Iris pigment epithelial cell (primary cell): ENCODE data around the gene HOXA7.

Source experiments
- DNase-seq: peaks from one replicate; pipeline ENCODE4 v3.0.0-alpha.2; 2011; ENCODE audit warnings: low read depth

HOXA7 gene

DNA sequence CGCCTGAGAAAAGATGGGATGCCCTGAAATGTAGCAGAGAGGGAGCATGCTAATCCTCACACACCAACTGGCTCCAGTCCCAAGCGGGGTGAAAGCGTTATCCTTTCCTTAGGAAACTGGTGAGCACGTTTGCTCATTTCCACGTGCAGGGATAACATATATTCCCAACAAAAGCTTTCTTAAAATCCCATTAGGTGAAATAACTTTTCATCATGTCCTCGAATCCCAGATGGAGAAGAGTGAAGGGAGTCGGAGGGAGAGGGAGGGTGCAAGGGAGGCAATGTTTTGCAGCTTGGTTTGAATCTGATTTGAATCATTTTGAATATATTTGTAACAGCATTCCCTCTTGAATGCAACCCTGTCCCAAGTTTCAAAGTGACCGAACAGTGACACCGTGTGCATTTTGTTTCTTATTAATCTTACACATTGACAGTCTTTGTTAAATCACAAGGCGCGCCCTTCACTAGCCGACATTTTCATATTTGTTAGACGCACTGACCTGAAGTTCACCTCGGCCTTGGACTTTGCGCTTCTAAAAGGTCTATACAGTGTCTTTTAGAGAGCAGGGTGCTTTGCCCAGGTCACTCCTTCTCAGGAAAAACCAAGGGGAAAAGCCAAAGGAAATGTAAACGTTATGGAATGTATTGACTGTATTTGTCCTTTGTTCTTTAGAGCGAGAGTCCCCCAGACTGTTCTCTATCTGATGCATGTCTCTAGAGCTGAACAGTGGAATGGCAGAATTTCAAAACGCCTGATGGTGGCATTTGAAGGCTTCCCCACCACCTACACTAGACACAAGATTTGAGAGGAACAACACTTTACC is 22.9 kb downstream of the HOXA7 start:
- no peak for DNase-seq

DNA sequence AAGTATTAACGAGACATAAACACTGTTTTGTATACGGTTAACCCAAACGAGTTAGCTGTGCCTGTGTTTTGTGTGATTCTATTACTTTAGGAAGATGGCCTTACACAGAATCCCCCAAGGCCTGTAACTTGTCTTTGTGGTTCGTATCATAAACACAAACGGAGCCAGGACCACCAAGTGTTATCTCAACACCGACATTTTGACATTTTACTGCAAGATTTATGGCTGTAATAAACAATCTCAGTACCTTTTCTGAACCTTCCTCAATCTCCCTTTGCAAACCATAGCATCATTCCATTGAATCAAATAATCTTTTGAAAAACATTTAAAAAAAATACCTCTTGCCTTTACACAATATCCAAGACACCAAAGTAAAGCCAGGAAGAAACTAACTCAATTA is 23.5 kb downstream of the HOXA7 start:
- no peak for DNase-seq

DNA sequence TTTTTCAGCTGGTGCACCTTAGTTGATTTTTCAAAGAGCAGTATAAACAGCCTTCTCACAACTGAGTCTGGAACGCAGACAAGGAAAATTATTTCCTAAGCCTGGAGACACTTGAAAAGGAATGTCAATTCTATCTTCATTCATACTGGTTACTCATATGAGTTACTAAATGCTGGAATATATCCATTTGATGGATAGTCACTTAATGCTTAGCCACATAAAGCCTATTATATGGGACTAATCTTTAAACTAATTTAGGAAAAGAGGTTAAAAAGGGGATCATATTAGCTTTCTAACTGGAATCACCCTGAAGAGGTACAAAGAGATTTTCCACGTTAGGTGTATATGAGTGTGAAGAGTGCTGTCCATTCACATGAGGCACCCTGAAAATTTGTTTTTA is 24.3 kb downstream of the HOXA7 start:
- no peak for DNase-seq

DNA sequence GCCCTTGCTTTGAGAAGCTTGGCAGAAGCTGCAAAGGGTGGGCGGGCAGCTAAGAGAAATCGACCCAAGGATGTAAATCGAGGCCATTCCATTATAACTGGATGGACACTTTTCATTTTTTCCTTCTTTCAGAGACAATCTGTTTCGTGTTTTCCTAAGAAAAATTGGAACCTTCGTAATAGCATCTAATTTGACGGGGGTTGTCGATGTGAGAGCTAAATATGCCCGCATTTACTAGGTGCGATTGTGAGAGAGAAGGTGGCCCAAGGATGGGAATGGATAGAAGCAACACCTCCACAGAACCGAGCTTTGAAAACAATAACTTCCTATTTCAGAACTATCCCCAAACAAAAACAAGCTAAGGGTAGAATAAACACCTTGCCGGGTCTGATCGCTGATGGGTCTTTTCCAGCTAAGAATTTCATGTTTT is 25.1 kb downstream of the HOXA7 start:
- DNase-seq = no peak

DNA sequence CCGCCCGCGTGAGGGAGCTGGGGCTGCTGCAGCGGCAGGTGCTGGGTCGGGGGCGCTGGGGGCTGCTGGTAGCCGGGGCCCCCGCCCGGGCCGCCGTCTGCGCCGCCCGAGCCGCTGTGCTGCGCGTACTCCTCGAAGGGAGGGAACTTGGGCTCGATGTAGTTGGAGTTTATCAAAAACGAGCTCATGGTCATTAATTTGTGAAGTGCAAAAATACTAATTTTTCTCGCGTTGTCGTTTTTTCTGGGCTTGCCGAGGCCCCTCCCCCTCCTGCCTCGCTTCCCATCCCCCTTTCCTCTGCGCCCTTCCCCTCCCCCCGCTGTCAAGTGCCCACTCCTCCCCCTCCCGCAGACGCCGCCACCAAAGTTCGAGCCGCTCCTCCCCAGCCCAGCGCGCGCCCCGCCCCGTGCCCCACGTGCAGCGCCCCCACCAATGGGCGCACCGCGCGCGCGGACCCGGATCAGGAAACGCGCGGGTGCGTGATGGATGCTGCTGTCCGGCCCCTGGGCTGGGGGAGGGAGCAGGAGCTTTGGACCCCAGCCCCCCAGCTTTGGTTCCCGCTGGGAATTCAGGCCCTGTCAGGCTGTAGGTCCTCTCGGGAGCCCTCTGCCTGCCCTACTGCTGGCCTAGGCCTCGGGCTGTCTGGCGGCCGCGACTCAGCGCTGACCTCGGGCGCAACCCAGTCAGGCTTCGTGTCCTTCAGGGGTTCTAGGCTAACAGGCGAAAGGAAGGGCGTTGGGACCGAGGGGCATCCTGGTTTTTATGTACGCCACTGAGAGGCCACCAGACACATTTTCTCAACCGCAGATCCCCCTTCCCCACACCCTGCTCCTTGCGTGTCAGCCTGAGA is 25.7 kb downstream of the HOXA7 start, which contains the start of gene HOXA4:
Gene HOXA4 (minus strand): TSS at position 218 of the 850 bp plus-strand sequence. CDS start 24 bp downstream, at position 194.
- no peak for DNase-seq

DNA sequence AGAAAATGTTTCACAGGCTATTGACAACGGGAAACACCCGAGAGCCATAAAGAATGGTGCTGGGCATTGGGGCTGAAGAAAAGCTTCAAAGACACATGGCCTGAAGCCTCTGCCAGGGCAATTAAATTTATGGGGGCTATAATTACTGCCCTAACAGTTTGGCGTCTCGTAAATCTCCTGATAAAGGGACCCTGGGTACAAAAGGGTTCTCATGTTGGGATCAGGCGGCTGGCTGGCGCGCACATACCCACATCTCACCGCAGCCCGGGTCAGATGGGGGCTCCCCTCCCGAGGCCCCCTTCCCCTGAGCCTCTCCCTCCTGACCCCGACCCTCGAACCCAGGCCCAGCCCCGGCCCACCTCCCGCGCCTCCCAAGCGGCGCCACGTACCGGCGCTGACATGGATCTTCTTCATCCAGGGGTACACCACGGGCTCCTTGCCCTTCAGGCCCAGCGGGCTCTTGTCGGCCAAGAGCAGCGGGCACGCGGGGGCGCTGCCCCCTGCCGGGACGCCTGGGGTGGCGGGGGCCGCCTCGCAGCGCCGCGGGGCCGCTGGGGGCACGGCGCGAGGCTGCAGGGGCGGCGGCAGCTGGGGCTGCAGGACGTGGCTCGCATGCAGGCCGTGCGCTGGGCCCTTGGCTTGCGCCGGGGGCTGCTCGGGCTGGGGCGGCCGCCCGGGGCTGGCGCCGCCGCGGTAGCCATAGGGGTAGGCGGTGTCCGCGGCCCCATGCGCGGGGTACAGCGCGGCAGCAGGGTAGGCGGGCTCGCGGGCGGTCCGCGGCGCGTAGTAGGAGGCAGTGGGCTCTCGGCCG is 26.5 kb downstream of the HOXA7 start:
- no peak for DNase-seq

DNA sequence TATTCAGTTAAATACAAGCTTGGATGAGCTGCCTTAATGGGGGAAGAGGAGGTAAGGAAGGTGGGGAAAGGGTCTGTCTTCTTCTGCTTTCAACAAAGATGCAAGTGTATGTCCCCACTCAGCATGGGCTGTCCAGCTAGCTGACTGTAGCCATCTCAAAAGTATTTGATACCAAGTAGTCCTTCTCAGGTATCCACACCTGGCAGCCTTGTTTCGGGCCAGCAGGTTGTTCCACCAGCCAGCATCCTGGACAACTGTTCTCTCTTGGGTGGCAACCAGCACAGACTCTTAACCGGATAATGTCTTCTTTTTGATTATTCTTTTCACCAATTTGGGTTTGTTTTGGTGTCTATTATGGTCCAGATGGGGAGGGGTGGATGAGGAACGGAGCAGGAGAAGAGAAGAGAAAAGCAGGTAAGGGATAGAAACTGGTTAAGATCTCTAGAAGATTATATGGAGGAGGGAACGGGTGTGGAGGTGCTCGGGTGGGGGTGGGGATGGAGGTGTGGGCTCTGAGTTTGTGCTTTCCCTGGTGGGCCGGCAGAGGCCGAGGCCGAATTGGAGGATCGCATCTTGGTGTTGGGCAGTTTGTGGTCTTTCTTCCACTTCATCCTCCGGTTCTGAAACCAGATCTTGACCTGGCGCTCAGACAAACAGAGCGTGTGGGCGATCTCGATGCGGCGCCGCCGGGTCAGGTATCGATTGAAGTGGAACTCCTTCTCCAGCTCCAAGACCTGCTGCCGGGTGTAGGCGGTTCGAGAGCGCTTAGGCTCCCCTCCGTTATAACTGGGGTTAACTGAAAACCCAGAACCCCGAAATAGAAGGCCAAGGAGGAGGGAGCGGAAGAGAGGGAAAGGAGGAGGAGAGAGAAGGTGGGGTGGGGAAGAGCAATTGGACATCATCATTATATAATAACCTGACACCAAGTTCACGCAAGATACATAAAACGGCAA is 27.4 kb downstream of the HOXA7 start:
- DNase-seq = no peak

DNA sequence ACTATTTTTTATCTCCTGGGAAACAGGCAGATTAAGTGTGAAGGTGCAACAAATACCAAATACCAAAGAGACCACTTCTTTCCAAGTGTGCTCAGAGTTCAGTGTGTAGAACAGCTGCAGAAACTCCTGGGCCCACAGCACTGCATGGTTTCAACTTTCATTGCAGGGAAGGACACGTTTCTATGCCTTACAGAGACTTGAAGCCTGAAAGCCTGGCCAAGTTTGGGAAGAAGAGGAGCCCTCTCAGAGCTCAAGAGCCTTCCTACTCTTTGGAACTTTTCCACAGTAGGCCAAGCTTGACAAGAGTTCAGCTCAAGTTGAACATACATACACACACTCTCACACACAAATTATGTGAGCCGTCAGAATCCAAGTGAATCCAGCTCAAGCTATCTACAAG is 28.4 kb downstream of the HOXA7 start:
- no peak for DNase-seq

DNA sequence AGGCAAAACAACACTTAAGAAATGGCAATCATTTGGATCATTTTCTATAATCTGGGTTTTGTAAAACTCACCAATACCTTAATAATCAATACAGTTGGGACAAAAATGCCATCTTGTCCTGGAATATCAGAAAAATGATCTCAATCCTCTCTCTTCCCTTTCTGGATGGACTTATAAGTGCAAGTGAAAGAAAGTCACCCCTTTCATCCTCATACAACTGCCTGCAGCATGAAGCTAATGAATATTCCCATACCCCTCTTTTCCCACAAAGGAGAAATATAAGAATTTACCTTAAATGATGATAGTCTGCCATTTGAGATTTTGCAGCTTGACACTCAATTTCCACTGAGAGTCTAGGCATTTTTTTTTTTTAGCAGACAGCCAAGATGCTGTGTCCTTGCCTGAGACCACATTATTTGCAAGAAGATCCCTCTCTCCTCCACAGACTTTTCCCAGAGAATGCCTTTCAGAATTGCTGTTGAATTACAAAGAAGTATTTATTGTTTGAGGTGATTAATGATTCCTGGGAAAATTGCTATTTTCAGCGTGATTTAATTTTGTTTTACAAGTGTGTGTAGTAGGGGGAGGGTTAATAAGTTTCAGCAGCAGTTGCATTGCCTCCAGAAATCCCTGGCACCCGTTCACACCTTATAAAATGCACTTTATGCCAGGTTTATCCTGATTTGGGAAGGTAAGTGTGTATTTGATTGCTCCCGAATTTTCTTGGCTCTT is 29.7 kb downstream of the HOXA7 start:
- no peak for DNase-seq

DNA sequence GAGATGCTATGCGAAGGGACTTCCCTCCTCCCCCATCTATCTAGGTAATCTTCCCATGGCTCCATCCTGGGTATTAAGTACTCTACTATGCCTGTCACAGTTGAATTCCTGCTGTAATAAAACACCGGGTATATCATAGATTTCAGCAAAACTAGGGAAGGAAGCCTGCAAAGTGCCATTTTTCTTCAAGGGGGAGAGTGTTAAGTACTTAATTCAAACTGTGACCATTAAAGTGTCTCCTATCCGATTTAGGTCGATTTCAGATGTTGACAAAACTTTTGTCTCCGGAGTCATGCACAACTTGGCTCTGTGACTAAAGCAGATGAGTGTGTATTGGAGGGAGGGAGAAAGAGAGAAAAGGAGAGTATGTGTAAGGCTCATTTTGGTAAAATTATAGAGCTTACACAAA is 30.5 kb downstream of the HOXA7 start:
- no peak for DNase-seq

DNA sequence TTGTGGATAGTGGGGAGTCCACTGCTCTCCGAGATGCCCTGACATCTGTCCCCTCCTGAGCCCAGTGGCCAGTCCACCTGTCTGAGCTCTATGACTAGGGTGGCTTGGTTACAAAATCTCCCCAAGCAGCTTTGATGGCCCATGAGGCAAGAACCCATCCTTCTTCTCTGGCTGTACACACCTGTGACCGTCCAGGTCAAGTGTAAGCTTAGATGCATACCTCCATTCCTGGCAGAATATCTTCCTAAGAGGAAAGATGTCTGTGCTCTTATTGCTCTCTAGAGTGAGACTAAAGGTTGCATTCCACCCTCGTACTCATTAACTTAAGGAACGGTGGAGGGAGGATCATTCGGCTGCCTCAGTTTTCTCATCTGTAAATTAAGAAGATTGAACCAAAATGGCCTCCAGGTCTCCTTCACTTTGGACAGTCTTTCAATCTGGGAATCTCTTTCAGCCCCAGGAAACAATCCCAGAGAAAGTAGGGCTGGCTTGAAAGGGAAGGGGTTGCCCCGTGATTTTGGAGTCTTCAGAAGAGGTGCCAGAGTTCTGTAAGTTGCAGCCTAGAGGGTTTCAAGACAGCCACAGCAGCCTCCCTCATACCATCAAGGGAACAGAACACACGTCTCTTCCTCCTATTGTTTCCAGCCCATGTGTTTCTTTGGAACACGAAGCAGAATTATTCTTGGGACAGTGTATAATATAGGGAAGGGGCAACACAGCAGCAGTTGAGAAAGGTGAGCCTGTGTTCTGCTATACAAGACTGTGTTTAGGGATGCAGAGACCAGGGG is 31.4 kb downstream of the HOXA7 start:
- DNase-seq = no peak

DNA sequence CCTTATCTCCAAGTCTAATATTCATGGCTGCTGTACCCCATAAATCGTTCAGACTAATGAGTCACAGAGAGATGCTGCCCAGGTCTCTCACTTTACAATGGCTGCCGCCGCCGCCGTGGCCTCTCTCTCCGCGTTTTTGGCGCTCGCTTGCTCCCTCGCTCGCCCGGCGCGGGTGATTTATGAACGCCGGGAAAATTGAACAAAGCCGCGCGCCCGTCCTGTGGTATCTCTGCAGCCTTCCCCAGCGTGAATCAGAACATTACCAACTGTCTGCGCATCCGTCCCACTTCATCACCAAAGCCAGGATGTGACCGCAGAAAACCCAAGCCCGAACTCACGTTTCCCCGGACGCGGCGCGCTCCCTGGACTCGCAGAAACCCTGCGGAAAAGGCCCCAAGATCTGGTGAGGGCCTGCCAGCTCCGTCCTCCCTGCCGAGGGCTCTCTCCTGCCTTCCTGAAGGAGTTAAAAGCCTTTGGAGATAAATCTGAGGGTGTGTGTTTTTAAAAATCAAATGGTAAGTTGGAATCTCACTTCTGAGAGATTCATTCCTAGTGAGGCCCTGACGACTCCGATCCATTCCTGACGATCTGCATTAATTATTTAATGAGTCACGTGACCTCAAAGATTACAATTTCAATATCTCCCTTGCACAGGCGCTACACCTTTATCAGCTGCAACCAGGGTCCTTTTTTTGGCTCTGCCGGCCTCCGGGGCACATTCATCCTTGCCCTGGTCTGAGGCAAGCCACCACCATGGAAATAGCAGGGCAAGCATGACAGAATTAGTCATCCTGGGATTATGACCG is 32.2 kb downstream of the HOXA7 start:
- no peak for DNase-seq

DNA sequence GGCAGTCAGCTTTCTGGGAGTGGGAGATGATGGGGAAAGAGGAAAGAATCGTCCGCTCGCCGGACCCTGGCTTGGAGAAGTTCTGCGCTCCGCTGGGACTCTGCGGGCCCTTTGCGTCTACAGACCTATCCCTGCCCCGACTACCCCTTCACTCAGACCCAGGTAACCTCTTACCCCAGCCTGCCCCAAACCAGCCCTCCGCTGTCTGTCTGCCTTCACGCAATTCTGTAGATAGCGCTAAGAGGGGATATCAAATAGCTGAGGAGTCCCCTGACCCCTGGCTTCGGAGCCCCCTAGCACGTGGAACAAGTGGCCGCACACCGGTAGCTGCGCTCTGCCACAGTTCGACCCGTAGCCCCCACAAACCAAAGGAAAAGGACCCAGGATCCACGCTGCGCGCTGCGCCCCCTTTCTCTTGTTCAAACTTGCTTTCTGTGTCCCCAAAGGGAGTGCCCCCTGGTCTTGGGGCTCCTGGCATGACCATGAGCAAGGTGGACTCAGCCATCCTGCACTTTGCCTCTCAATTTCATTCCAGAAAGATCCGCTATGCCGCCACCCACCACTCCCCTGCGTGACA is 32.9 kb downstream of the HOXA7 start:
- DNase-seq = no peak

DNA sequence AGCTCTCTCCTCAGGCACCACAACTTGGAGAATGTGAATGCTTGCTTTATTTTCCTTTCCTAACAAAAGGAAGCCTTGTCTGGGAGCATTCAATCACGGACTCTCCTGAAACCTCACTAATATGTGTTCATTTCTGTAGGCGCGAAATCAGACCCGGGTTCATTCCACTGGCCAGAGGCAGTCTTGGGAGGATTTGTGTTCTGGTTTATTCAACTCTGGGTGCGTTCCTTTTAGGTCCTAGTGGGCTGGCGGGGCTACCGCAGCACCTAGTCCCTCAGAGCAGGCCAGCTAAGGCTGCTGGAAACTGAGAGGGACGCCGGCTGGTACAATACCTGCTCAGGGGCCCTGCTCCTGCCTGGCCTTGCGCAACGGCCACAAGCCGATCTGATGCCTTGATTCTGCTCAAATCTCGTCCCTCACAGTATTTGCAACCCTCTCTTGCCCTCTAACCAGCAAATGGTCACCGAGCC is 33.4 kb downstream of the HOXA7 start:
- no peak for DNase-seq

DNA sequence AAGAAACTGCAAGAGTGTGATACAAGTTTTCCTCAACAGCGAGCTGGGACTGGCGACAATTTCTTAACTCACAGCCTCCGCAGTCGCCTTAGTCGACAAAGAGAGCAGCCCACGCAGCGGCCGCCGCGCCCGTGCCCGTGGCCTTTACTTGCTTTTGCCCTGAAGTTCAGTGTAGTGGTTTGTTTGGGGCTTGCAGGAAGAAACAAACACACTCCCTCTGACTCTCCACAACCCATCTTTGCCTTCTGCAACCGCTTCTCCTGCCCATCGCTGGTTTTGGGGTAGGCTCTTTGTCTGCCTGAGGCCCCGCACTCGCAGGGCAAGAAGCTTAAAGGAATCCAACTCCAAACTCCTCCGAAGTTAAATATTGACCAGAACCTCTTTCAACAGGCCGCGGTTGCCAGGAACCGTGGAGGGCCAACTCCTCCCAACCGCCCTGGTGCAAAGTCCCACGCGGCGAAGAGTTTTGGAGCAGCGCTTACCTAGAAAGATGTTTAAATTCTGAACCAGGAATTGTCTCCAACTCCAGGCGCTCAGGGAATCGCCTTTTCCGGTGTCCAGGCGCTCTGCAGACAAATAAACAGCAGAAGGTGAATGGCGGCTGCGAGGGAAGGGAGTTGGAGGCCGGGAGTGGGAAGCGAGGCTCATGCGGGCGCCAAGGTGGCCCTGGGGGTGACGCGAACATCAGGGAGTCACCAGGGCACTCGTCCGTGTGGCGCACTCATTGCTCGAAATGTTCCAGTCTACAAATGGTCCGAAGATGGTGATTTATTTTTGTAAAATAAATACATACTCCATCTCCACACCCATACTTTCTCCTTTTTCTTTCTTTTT is 34.2 kb downstream of the HOXA7 start:
- no peak for DNase-seq

DNA sequence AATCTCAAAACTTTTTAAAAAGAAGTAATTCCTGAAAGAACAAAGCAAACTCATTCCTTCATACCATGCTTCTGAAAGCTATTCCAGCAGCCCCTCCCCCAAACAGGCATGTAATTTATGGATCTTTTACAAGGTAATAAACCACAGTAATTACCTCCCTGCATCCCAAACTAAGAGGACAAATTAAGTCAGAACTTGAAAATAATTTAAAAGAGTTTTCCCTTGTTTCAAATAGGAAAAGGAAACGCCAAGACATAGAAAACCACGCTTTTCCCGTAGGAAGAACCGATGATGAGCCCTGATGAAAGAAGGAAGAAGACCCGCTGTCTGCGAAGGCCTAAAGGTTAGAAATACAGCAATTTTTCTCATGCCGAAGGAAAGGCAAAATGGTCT is 34.8 kb downstream of the HOXA7 start:
- no peak for DNase-seq

DNA sequence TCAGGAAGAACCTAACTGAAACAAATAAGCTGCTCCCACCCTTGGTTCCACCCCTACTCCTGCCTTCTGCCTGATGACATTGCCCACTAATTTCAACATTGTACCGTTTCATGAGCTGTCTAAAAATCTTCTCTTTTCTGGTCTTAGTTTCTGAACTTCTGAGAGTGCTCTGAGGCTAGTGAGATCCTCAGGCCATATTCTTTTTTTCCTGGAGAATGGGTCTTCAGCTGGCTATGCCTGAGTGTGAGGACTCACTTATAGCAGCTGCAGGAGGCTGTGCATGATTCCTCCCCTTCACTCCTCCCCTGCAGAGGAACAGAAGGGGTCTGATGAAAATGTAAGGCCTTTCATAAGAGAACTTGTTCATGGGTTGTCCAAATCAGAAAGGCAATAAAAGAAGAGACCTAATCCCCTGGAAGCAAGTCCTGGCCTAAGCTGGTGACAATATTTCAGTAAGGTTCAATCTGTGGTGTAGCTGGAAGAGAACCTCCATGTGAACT is 37.0 kb downstream of the HOXA7 start:
- no peak for DNase-seq
